Measurements from ENCODE around the gene CPNE9. TPM values are rescaled to one million over a fixed set of nuclear protein-coding genes. Genes with fewer than 3 reads are reported as not detected.

Gene CPNE9, protein sequence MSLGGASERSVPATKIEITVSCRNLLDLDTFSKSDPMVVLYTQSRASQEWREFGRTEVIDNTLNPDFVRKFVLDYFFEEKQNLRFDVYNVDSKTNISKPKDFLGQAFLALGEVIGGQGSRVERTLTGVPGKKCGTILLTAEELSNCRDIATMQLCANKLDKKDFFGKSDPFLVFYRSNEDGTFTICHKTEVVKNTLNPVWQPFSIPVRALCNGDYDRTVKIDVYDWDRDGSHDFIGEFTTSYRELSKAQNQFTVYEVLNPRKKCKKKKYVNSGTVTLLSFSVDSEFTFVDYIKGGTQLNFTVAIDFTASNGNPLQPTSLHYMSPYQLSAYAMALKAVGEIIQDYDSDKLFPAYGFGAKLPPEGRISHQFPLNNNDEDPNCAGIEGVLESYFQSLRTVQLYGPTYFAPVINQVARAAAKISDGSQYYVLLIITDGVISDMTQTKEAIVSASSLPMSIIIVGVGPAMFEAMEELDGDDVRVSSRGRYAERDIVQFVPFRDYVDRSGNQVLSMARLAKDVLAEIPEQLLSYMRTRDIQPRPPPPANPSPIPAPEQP
- 0.30 TPM in 1 of 2 replicates, not detected in the other for total RNA-seq

DNA sequence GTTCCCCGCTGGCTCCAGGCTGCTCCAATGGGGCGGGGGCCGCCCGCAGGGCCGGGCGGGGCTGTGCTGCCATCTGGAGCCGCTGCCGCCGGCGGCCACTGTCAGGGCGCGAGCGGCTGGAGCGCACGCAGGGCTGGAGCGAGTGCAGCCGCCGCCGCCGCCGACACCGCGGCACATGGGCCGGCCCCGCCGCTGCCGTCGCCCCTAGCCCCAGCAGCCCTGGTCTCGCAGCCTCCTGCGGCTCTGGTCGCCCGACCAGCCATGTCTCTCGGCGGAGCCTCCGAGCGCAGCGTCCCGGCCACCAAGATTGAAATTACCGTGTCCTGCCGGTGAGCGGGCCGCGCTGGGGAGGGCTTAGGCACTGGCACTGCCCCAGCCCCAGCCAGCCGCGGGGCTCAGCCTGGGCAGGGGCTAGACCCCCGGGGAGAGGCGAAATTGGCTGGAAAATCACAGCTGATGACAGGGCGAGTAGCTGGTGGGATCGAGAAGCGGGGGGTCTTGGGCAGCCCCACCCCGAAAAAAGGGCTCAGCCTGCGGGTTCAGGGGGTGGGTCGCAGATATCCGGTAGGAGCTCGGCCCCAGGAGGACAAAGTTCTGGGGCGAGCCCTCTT lies at the start of gene CPNE9:
CPNE9 (plus strand) TSS at position 98 of the 611 bp plus-strand sequence; CDS start at position 262, 164 bp downstream.

DNA sequence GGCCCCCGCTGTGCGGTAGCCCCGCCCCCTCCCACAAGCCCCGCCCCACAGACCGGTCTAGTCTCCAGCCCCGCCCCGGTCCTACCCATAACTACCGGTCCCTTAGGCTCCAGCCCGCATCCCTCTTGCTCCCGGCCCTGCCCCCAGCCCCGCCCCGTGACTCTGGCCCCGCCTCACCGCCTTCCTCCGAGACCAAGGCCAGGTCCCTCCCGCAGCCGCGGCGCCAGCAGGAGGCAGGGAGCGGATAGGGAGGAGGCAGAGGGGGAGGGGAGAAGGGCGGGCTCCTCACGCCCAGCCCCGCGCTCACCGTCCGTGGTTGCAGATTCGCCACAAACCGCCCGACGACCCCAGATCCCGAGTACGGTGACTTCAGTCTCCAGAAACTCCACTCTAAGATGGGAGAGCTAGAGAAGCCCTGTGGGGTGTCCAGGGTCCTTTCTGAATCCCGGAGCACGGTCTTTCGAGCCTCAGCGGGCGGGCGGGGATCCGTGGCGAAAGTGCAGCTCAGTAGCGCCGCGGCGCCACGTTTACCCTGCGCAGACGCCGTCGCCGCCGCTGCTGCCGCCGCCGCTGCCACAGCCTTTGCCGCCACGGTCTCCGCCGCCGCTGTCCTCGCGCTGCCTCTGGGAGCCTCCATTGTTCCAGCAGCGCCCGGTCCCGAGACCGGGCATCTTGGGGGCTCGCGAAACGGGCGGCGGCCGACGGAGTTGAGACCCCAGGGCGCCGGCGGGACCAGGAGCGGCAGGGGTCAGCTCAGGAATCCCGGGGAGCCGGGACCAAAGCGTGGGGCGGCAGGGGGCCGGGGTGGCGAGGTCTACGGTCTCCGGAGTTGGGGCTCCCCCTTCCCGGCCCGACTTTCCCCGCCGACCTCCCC lies 27.8 kb downstream of the CPNE9 start, which contains the start of gene BRPF1:
BRPF1 (plus strand) TSS at position 530 of the 874 bp plus-strand sequence. CDS start 2,406 bp downstream, outside the sequence.

DNA sequence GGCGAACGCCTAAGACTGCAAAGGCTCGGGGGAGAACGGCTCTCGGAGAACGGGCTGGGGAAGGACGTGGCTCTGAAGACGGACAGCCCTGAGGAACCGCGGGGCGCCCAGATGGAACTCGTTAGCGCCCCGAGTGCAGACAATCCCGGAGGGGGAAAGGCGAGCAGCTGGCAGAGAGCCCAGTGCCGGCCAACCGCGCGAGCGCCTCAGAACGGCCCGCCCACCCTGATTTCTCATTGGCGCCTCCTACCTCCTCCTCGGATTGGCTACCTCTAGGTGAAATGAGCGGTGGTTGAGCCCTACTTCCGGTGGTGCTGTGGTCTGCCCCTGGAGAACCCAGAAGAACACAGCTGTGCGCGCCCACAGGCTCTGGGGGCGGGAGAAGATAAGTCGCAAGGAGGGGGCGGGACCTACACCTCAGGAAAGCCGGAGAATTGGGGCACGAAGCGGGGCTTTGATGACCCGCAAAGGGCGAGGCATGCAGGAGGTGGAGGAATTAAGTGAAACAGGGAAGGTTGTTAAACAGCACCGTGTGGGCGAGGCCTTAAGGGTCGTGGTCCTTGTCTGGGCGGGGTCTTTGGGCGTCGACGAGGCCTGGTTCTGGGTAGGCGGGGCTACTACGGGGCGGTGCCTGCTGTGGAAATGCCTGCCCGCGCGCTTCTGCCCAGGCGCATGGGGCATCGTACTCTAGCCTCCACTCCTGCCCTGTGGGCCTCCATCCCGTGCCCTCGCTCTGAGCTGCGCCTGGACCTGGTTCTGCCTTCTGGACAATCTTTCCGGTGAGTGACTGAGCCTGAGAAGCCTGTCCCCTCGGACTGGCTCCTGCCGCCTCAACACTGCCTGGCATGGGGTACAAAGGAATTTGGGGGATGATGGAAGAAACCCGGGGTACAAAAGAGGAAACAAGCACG lies 46.3 kb downstream of the CPNE9 start, which contains the start of gene OGG1:
OGG1 (plus strand) TSS at position 308 of the 911 bp plus-strand sequence; CDS start at position 643, 335 bp downstream.

DNA sequence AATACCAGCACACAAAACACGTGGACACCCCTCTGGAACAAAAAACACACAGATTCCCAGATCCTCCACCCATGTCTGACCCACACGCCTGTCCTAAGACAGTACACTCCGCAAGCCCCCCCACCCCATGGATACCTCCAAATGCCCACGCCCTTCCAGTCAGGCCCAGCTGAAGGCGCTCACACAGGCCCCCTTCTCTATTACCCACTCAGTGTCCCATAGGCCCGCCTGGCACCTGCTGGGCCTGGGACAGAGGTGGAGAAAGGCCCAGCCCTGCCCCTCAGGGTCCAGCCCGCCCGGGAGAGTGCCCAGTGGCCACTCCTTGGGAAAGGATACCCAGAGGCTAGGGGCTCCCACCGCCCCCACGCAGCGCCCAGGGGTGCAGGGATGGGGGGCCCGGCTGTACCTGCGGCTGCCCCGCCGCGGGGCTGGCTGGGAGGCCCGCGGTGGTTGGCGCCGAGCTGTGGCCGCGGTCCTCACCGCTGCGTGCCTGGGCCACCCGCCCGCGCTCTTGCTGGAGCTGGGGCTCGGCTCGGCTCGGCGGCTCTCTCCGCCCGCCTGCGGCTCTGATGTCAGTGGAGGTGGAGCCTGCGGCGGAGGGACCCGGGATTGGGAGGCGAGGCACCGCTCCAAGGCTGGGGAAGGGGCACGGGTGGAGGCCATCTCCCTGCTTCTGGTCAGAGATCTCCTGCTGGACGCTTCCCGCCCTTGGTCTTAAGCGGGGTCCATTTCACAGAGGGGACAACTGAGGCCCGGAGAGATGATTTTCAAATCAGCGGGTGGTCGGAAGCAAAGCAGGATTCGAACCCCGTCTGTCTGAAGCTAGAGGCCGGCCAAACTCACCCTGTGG lies 66.0 kb downstream of the CPNE9 start, which contains the start of gene CAMK1:
CAMK1 (minus strand) TSS at position 522 of the 850 bp plus-strand sequence. CDS start 2,198 bp downstream, outside the sequence.

Other genes with a start within 250 kb of the CPNE9 start
- gene LHFPL4, start 150.0 kb upstream of the CPNE9 start, total RNA-seq: not detected in 2 replicates
- 43.0 and 43.1 TPM in 2 replicates for gene MTMR14, start 54.3 kb upstream of the CPNE9 start, total RNA-seq
- gene BRPF1, start 27.9 kb downstream of the CPNE9 start, total RNA-seq: 14.9 and 19.8 TPM in 2 replicates
- 23.5 and 24.0 TPM in 2 replicates for gene OGG1, start 46.1 kb downstream of the CPNE9 start, total RNA-seq
- 51.8 and 52.6 TPM in 2 replicates for gene CAMK1, start 66.1 kb downstream of the CPNE9 start, total RNA-seq
- gene TADA3, start 88.6 kb downstream of the CPNE9 start, total RNA-seq: 63.8 and 65.6 TPM in 2 replicates
- gene ARPC4, start 89.2 kb downstream of the CPNE9 start, total RNA-seq: 295 and 301 TPM in 2 replicates
- gene TTLL3, start 106.4 kb downstream of the CPNE9 start, total RNA-seq: 6.1 and 15.0 TPM in 2 replicates
- 53.0 and 56.1 TPM in 2 replicates for gene RPUSD3, start 140.2 kb downstream of the CPNE9 start, total RNA-seq
- gene CIDEC, start 176.4 kb downstream of the CPNE9 start, total RNA-seq: not detected in 2 replicates
- gene JAGN1, start 186.8 kb downstream of the CPNE9 start, total RNA-seq: 46.4 and 59.2 TPM in 2 replicates
- gene IL17RE, start 199.0 kb downstream of the CPNE9 start, total RNA-seq: 0.07 and 0.34 TPM in 2 replicates
- 24.9 and 28.7 TPM in 2 replicates for gene IL17RC, start 213.3 kb downstream of the CPNE9 start, total RNA-seq
- 25.1 and 29.6 TPM in 2 replicates for gene CRELD1, start 230.0 kb downstream of the CPNE9 start, total RNA-seq
- gene PRRT3, start 248.6 kb downstream of the CPNE9 start, total RNA-seq: 1.5 and 1.6 TPM in 2 replicates